C4-2B (cell line): Measurements from ENCODE around the gene ZNF581.

ENCODE experiments used
- CTCF ChIP-seq: fragments of 450-650 bp; conservative IDR thresholded peaks from 2 replicates; pipeline ENCODE4 v1.5.1; 2017; ENCODE audit warnings: mild to moderate bottlenecking
- ZFX ChIP-seq: fragments of 450-650 bp; IDR thresholded peaks from 2 replicates; pipeline ENCODE4 v1.6.1; 2017

- no peak for TF ChIP-seq CTCF
- TF ChIP-seq ZFX = no peak
Observed at GRCh38 chr19:55617426-55617825, 26.0 kb upstream of the ZNF581 start.
